ENCODE results near the gene HDAC10.
"Not testable (repeated sequence)": the region's sequence is repeated elsewhere in the genome, so short reads cannot be mapped to it uniquely, and the experiment has no call there.

HDAC10 gene

DNA sequence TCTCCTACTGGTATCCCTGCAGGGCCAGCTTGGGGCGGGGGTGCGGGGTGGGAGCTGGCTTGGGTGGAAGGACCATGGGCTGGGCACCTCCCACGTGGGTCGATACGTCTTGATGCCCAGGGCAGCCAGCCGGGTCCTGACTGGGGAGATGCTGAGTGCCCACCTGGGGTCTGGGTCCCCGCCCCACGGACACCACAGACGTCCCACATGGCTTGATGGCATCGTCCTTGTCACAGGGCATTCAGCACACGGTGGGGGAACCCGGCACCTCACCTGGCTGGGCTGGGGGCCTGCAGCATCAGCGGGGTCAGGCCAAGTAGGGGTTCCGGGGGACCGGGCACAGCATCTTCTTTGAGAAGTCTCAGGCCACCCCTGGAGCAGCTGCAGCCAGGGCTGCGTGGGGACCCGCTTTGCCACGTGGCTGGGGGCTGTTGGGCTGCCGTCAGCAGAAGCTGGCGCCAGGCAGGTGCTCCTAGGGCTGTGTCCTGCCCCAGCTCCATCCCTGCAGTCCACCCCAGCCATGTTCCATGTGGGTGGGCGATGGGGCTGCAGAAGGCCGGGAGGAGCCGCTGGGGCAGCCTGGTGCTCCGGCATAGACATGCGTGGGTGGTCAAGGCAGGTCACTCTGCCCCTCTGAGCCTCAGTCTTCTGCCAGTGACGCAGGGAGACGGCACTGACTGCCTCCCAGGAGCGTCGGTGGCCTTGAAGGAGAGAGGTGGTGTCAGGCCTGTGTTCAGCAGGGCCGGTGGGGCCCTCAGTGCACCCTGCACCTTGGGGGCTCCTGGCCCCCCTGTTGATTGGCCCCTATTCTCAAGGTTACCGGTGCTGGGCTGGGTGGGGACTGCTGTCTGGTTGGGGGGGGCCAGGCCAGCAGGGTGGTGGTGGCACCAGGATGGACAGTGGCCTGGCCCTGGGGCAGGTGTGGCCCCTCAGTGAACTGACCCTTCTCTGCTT, 41.8 kb downstream of the HDAC10 start:
- peaks cover 50% of the 10 kb centered on the region for H3K36me3 ChIP-seq (ENCODE audit: insufficient read depth, low read length)
- H3K9ac ChIP-seq (ENCODE audit: insufficient read length) = no peak overlapping the region
- TF ChIP-seq EZH2 (IDR thresholded peaks at IDR 0.05) (no peak), FOXP2 (optimal IDR thresholded peaks at IDR 0.05; ENCODE audit: control extremely low read depth, extremely low read length, insufficient read depth) (no peak), POLR2AphosphoS5 (IDR thresholded peaks at IDR 0.05; ENCODE audit: borderline replicate concordance, low read depth, low read length) (no peak)
- no peak overlapping the region for H3K27ac ChIP-seq
- H3K9me3 ChIP-seq (ENCODE audit: low read depth, low read length) = no peaks in the 10 kb centered on the region
- no peak overlapping the region for H3K4me3 ChIP-seq
- no peak for DNase-seq (ENCODE audit: low read depth, low spot score)

DNA sequence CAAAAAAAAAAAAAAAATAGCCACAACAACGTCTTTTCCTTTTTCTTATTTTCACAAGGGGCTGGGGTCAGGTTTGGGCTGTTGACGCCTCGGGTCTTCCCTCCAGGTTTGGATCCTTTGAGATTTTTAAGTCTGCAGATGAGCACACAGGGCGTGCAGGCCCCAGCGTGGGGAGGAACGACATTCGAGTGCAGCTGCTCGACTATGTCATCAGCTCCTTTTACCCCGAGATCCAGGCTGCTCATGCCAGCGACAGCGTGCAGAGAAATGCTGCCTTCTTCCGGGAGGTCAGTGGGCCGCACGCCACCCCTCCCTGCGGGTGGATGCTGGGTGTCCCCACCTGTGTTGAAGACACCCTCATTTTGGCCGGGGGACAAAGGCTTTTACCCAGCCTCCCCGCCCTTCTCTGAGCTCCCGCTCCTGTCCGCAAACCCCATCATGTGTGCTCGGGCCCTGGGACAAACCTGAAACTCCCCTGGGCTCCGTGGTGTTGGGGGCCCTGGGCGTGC, 42.6 kb downstream of the HDAC10 start:
- DNase-seq (ENCODE audit: low read depth, low spot score) = no peak
- Histone ChIP-seq H3K36me3 (ENCODE audit: insufficient read depth, low read length) (peaks cover 52% of the 10 kb centered on the region), H3K9me3 (ENCODE audit: low read depth, low read length) (peaks cover 1% of the 10 kb centered on the region; the same call in 1 of the 2 replicates), H3K27ac (no peak overlapping the region), H3K9ac (ENCODE audit: insufficient read length) (no peak overlapping the region), H3K4me3 (no peak overlapping the region)
- TF ChIP-seq FOXP2 (optimal IDR thresholded peaks at IDR 0.05; ENCODE audit: control extremely low read depth, extremely low read length, insufficient read depth) = no peak
- TF ChIP-seq POLR2AphosphoS5 (IDR thresholded peaks at IDR 0.05; ENCODE audit: borderline replicate concordance, low read depth, low read length) = no peak
- no peak for TF ChIP-seq EZH2 (IDR thresholded peaks at IDR 0.05)

DNA sequence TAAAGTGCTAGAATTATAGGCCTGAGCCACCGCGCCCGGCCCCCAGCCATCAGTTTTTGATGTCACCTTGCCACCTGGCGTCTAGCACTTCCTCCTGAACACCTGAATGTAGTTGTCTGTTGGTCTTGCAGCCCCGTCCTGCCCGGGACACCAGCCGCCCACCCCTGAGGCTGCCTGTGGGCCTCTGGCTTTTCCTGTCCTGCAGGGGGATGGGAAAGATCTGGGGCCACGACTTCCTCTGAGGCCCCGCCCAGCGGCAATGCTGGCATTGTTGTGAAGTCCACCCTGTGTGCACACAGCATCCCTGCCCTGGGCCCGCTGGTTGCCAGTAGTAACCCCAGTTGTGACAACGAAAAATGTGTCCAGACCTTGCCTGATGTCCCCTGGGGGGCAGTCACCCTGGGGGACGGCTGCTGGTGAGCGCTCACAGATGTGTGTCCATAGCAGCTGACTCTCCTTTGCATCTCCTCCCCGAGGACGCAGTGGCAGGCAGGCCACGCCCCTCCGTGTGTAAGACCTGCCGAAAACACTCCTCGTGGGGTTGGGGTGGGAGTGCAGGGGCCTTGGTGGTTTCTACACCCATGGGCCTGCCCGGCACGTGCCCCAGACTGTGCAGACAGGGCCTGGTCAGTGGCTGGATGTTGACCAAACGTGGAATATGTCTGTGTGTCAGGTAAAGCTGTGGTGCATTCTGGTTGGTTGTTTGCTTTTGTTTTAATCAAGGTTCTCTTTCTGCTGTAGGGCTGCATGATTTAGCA, 43.5 kb downstream of the HDAC10 start:
- no peak overlapping the region for H3K4me3 ChIP-seq
- no peak for TF ChIP-seq POLR2AphosphoS5 (IDR thresholded peaks at IDR 0.05; ENCODE audit: borderline replicate concordance, low read depth, low read length)
- TF ChIP-seq EZH2 (IDR thresholded peaks at IDR 0.05) = no peak
- TF ChIP-seq FOXP2 (optimal IDR thresholded peaks at IDR 0.05; ENCODE audit: control extremely low read depth, extremely low read length, insufficient read depth) = no peak
- no peak overlapping the region for H3K9ac ChIP-seq (ENCODE audit: insufficient read length)
- H3K27ac ChIP-seq = no peak overlapping the region
- H3K9me3 ChIP-seq (ENCODE audit: low read depth, low read length) = peaks cover 6% of the 10 kb centered on the region; the same call in 1 of the 2 replicates
- H3K36me3 ChIP-seq (ENCODE audit: insufficient read depth, low read length) = peaks cover 53% of the 10 kb centered on the region
- no peak for DNase-seq (ENCODE audit: low read depth, low spot score)

DNA sequence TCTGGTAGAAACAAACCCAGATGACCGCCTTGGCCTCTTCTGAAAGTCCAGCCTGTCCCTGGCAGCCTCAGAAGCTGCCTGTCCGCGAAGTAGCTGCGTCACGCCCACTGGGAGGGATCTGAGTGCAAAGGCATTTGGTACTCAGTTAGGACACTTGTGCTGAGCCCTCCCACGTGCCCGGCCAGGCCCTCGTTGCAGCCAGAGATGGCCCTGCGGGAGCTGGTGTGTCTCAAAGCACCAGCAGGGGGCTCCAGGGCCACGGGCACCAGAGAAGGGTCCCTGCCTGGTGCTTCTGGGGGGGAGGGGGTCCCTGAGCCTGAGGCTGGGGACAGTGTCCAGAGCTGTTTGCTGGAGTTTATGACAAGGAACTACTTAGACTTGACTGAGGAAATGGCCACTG, 44.5 kb downstream of the HDAC10 start:
- H3K9ac ChIP-seq (ENCODE audit: insufficient read length) = no peak overlapping the region
- TF ChIP-seq EZH2 (IDR thresholded peaks at IDR 0.05) = no peak
- H3K4me3 ChIP-seq = no peak overlapping the region
- no peak overlapping the region for H3K27ac ChIP-seq
- H3K36me3 ChIP-seq (ENCODE audit: insufficient read depth, low read length) = peaks cover 46% of the 10 kb centered on the region
- peaks cover 6% of the 10 kb centered on the region; the same call in 1 of the 2 replicates for H3K9me3 ChIP-seq (ENCODE audit: low read depth, low read length)
- no peak for DNase-seq (ENCODE audit: low read depth, low spot score)

DNA sequence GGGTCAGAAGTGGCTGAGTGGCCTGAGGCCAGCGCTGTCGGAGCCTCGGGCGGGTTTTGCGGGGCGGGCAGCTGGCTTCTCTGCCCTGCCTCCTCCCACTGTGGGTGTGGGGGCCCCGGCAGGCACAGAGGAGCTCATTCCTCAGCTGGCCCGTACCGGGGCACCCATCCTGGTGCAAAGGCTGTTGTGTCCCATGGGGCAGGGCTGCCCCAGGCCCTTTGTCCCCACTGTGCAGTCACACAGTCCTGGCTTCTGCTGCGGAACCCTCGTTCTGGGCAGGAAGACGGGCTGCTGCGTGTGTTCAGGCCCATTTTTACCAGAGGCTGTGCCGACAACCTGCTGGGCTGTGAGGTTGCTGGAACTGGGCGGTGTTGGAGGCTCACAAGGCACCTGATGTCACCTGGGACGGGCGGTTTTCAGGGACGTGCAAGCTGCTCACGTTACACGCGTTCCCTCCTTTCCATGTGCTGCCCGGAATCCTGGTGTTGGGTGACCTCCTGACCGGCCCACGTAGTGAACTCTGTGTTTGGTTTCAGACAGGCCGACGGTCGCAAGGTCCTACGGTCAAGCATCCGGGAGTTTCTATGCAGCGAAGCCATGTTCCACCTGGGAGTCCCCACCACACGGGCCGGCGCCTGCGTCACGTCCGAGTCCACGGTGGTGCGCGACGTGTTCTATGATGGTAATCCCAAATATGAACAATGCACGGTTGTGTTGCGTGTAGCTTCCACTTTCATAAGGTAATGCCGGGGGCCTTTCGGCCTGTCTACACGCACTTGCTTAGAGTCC, 45.1 kb downstream of the HDAC10 start:
- Histone ChIP-seq H3K27ac (no peak overlapping the region), H3K9me3 (ENCODE audit: low read depth, low read length) (peaks cover 6% of the 10 kb centered on the region; the same call in 1 of the 2 replicates), H3K4me3 (no peak overlapping the region), H3K36me3 (ENCODE audit: insufficient read depth, low read length) (peaks cover 42% of the 10 kb centered on the region), H3K9ac (ENCODE audit: insufficient read length) (no peak overlapping the region)
- no peak for TF ChIP-seq FOXP2 (optimal IDR thresholded peaks at IDR 0.05; ENCODE audit: control extremely low read depth, extremely low read length, insufficient read depth)
- TF ChIP-seq EZH2 (IDR thresholded peaks at IDR 0.05) = no peak
- TF ChIP-seq POLR2AphosphoS5 (IDR thresholded peaks at IDR 0.05; ENCODE audit: borderline replicate concordance, low read depth, low read length) = no peak
- no peak for DNase-seq (ENCODE audit: low read depth, low spot score)

DNA sequence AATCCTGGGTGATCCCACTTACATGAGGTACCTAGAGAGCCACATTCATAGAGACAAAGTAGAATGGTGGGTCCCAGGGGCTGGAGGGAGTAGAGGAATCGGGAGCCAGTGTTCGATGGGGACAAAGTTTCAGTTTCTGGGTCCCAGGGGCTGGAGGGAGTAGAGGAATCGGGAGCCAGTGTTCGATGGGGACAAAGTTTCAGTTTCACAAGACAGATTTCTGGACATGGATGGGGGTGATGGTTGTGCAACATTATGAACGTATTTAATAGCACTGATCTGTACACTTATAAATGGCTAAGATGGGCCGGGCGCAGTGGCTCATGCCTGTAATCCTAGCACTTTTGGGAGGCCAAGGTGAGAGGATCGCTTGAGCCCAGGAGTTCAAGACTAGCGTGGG, 46.1 kb downstream of the HDAC10 start:
- not testable (repeated sequence) for H3K9me3 ChIP-seq (ENCODE audit: low read depth, low read length); H3K4me3 ChIP-seq; H3K9ac ChIP-seq (ENCODE audit: insufficient read length); DNase-seq (ENCODE audit: low read depth, low spot score)
- Histone ChIP-seq H3K36me3 (ENCODE audit: insufficient read depth, low read length) (peaks cover 32% of the 10 kb centered on the region), H3K27ac (peak overlapping the region; percentile 50; the same call in 1 of the 2 replicates)

DNA sequence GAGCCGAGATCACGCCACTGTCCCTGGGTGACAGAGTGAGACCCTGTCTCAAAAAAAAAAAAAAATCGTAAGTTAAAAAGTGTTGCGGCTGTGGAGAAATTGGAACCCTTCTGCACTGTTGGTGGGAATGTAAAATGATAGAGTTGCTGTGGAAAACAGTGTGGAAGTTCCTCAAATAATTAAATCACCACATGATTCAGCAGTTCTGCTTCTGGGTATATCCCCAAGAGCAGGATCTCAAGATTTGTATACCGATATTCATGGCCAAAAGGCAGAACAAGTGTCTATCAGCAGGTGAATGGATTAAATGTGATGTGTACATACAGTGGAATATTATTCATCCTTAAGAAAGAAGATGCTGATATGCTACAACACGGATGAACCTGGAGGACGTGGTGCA, 46.5 kb downstream of the HDAC10 start:
- no peak for DNase-seq (ENCODE audit: low read depth, low spot score)
- Histone ChIP-seq H3K36me3 (ENCODE audit: insufficient read depth, low read length) (peaks cover 31% of the 10 kb centered on the region), H3K27ac (peak overlapping the region; percentile 50; the same call in 1 of the 2 replicates), H3K4me3 (no peak overlapping the region), H3K9ac (ENCODE audit: insufficient read length) (no peak overlapping the region), H3K9me3 (ENCODE audit: low read depth, low read length) (peaks cover 6% of the 10 kb centered on the region; the same call in 1 of the 2 replicates)
- TF ChIP-seq POLR2AphosphoS5 (IDR thresholded peaks at IDR 0.05; ENCODE audit: borderline replicate concordance, low read depth, low read length) = no peak
- TF ChIP-seq EZH2 (IDR thresholded peaks at IDR 0.05) = no peak
- no peak for TF ChIP-seq FOXP2 (optimal IDR thresholded peaks at IDR 0.05; ENCODE audit: control extremely low read depth, extremely low read length, insufficient read depth)

DNA sequence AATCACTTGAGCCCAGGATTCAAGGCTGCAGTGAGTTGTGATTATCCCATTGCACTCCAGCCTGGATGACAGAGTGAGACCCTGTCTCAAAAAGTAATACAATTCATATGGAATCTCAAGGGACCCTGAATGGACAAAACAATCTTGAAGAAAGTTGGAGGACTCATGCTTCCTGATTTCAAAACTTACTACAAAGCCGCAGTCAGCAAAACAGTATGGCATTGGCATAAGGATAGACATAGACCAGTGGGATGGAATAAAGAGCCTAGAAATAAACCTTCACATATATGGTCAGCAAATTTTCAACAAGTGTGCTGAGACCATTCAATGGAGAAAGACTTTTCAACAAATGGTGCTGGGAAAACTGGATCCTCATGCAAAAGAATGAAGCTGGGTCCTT, 47.8 kb downstream of the HDAC10 start:
- Histone ChIP-seq H3K4me3 (no peak overlapping the region), H3K9me3 (ENCODE audit: low read depth, low read length) (peaks cover 6% of the 10 kb centered on the region; the same call in 1 of the 2 replicates), H3K36me3 (ENCODE audit: insufficient read depth, low read length) (peaks cover 31% of the 10 kb centered on the region), H3K27ac (no peak overlapping the region), H3K9ac (ENCODE audit: insufficient read length) (no peak overlapping the region)
- no peak for DNase-seq (ENCODE audit: low read depth, low spot score)
- no peak for TF ChIP-seq POLR2AphosphoS5 (IDR thresholded peaks at IDR 0.05; ENCODE audit: borderline replicate concordance, low read depth, low read length)
- TF ChIP-seq EZH2 (IDR thresholded peaks at IDR 0.05) = no peak
- TF ChIP-seq FOXP2 (optimal IDR thresholded peaks at IDR 0.05; ENCODE audit: control extremely low read depth, extremely low read length, insufficient read depth) = no peak
